NCI-H1105 (cell line): ENCODE data around the gene PHLPP1.
"Not testable (repeated sequence)": the region's sequence is repeated elsewhere in the genome, so short reads cannot be mapped to it uniquely, and the experiment has no call there.

Experiments used
- DNase-seq: peaks from one replicate; lab custom pipeline; 2025; lab: John Stamatoyannopoulos, UW

The PHLPP1 gene

DNA sequence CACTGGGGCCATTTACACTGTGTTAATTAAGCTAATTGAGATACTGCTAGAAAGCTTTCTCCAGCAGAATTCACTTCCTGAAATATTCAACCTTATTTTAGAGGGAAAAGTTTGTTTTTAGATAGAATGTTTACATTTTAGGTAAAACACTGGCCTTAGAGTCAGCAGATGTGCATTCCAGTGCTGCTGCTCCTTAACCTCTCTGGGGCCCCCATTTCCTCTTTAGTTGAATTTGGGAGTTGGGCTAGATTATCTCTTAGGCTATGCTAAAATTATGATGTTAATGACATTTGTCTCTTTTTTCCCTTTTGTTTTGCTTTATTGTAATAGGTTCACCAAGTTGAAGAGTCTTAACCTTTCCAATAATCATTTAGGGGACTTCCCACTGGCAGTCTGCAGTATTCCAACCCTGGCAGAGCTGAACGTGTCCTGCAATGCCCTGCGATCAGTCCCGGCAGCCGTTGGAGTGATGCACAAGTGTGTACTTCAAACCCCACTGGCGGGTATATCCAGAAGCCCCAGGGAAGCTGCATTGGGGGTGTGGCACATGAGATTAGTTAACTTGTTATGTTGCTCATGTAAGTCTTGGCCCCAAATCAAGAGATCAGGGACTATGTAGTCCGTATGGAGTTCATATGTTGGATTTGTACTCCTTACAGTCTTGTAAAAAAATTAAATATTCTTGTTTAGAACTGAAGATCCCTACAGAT is 179.5 kb downstream of the PHLPP1 start:
- DNase-seq = no peak

GRCh38 chr18:62897153-62897552 is 181.8 kb downstream of the PHLPP1 start:
- no peak for DNase-seq

GRCh38 chr18:62898359-62898758 is 183.0 kb downstream of the PHLPP1 start:
- no peak for DNase-seq

DNA sequence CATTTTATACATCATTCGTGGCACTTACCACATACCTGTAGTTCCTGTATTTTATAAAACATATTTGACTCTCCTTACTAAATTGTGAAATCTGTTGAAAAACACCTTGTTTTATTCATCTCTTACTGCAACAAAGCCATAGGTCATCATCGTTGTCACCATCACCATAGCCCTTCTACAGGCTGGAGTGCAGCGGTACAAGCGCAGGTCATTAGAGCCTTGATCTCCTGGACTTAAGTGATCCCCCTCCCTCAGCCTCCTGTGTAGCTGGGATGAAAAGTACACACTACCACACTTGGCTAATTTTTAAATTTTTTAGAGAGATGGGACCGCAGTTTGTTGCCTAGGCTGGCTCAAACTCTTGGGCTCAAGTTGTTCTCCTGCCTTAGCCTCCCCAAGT is 184.2 kb downstream of the PHLPP1 start:
- DNase-seq = no peak

DNA sequence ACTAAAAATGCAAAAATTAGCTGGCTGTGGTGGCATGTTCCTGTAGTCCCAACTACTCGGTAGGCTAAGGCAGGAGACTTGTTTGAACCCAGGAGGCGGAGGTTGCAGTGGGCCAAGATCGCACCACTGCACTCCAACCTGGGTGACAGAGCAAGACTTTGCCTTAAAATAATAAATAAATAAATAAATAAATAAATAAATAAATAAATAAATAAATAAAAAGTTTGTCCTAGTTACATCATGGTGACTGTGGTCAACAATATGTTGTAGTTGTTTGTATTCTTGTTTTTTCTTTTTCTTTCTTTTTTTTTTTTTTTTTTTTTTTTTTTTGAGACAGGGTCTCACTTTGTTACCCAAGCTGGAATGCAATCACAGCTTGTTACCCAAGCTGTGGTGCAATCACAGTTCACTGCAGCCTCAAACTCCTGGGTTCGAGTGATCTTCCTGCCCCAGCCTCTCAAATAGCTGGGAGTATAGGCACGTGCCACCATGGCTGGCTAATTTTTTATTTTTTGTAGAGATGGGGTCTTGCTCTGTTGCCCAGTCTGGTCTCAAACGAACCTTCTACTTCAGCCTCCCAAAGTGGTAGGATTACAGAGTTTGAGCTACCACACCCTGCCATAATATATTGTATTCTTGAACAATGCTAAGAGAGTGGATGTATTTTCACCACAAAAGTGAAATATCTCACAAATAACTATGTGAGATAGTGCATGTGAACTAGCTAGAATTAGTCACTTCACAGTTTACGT is 185.0 kb downstream of the PHLPP1 start:
- no peak for DNase-seq

DNA sequence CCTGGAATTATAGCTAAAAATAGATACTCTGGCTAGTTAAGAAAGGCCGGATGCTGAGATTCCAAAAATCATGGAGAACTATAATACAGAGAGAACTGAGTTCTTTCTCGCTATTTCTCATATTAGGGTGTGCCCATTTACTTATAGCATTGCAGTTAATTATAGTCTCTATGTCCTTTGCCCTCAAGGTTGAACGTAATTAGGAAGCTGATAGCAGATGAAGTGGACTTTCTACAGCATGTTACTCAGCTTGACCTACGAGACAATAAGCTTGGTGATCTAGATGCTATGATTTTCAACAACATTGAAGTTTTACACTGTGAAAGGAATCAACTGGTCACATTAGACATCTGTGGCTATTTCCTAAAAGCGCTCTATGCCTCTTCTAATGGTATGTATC is 187.4 kb downstream of the PHLPP1 start:
- no peak for DNase-seq

- DNase-seq = no peak
These were observed 189.3 kb downstream of the PHLPP1 start for GRCh38 chr18:62904396-62905285.

- DNase-seq = no peak
These were observed 197.5 kb downstream of the PHLPP1 start for GRCh38 chr18:62912885-62913284.

- DNase-seq = not testable (repeated sequence)
These were observed 198.5 kb downstream of the PHLPP1 start for GRCh38 chr18:62913824-62914223.

DNA sequence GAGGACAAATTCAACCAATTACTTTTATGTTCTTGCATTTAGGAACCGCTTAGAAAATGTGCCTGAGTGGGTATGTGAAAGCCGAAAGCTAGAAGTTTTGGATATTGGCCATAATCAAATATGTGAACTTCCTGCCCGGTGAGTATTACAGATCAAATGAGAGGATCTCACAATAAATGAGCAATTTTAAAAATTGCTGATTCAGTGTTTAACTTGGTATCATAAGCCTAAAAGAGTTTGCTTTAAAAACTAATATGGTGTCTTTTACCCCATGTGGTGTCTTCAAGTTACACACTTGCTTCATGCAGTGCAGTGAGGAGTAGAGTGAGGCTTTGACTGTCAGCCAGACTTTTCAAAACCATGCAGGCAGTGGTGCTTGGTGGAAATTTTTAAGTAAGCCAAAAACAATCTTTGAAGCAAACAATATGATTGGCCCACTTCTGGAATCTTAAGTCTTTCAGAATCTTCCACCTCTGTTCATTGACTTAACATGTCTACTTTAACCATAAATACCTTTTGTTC is 199.6 kb downstream of the PHLPP1 start:
- DNase-seq = no peak

- DNase-seq = no peak
These were observed 203.0 kb downstream of the PHLPP1 start for GRCh38 chr18:62918361-62918760.

DNA sequence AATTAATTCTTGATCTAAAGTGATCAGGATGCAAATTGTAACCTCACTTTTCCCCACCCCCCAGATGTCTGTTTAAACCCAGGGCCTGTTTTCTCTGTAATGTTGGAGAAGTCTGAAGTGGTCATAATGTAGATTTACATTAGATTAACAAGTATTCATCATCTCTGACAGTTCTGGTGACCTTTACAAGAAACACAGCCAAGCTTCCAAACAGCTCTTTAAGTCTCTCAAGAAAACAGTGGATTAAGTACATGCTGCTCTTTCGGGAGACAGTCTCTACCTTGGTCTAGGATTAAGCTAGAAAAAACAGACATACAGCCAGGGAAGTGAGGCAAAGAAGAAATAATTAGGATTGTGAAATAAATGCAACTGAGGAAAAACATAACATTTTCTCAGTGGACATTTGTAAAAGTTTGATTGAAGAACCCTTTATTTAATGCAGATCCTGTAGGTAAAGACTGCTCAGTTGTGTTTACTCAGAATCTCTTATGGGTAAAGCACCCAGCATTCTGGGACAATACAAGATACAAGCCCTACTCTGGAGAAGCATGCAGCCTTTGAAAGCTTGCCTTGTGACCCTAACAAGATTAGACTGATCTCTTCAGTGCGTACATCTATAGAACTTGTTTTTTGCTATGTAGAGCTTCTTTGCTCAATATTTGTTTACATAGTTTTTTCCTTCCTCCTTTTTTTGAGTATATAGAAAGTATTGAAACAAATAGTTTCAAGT is 203.9 kb downstream of the PHLPP1 start:
- DNase-seq = no peak

- no peak for DNase-seq
These were observed 209.8 kb downstream of the PHLPP1 start for GRCh38 chr18:62925031-62925688.

GRCh38 chr18:62928326-62928725 is 213.0 kb downstream of the PHLPP1 start:
- DNase-seq = no peak

DNA sequence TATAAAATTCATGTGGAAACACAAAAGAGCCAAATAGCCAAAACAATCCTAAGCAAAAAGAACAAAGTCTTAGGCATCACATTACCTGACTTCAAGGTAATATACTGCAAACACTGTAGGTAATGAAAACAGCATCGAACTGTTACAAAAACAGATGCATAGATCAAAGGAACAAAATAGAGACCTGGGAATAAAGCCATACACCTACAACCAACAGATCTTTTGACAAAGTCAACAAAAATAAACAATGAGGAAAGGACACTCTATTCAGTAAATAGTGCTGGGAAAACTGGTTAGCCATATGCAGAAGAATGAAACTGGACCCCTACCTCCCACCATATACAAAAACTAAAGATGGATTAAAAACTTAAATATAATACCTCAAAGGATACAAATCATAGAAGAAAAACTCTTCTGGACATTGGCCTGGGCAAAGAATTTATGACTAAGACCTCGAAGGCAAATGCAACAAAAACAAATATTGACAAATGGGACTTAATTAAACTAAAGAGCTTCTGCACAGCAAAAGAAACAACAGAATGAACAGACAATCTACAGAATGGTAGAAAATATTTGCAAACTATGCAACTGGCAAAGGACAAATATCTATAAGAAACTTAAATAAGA is 218.0 kb downstream of the PHLPP1 start:
- no peak for DNase-seq

DNA sequence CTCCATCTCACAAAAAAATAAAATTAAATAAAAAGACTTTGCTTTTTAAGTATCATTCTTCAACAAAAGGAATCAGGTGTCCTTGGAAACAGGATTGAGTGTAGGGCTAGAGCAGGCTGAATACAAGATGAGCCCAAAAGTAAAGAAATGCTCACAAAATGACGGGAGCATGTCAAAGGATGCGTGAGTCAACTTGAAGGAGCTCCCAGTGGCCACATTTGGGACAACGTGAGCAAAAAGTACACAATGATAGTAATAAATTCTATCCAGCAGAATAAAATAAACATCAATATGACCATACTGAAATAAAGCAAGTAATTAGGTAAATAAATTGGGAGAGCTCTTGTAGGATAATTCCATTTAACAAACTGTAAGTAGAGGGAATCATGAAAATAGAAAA is 220.7 kb downstream of the PHLPP1 start:
- DNase-seq = no peak

GRCh38 chr18:62937065-62937464 is 221.7 kb downstream of the PHLPP1 start:
- no peak for DNase-seq

DNA sequence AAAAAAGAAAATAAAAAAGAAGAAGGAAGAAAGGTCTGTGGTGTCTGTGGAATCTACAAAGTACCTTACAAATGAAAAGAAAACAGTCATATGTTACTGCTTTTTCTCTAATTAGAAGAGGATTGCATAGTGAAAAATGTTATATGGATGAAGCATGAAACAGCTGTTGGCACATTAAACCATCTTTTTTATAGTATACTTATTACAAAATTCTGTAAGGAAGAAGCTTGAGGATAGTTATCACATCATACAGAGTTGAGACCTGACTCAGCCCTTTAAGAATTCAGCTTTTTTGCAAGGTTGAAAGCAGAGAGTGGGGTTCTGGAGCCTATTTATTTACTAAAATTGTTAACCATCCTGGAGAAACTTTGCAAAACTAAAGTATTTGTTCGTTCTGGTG is 222.7 kb downstream of the PHLPP1 start:
- no peak for DNase-seq

- no peak for DNase-seq
These were observed 223.1 kb downstream of the PHLPP1 start for GRCh38 chr18:62938487-62938886.

DNA sequence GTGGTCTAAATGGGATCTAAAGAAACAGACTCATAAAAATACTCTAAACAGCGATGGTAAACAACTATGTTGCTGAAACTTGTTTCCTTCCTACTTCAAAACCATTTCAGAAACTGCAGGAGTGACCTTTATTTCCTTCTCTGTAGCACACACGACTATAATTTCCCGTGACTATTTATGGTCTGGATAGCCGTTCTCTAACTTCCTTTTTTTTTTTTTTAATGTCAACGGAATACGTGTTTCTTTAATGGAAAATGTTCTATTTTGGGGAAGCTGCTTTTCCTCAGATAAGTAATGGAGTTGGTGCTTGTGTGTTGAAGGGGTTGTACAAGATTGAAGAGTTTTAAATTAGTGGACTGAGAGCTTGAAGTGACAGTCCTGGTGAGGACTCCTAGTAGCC is 224.1 kb downstream of the PHLPP1 start:
- no peak for DNase-seq

DNA sequence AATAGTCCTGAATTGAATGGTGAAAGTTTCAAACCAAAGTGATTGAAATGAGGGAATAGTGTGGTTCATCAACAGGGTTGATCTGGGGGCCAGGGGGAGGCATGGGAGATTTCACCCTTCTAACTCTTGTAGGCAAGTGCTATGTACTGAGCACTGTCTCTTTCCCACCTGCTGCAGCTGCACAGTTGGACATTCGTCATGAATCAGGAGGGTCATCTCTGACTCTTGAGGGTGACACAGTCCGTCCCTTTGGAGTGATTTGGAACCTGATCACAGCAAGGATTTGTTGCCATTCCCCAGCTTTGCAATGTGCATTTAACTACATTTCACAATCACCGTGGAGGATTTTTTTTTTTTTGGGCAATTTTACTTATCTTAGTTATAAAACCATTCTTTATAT is 224.6 kb downstream of the PHLPP1 start:
- DNase-seq = no peak
